NCI-H2107 (cell line): ENCODE measurements around the gene ACAN.

Source experiments
- DNase-seq: peaks from one replicate; lab custom pipeline; 2025; lab: John Stamatoyannopoulos, UW

The ACAN gene

DNA sequence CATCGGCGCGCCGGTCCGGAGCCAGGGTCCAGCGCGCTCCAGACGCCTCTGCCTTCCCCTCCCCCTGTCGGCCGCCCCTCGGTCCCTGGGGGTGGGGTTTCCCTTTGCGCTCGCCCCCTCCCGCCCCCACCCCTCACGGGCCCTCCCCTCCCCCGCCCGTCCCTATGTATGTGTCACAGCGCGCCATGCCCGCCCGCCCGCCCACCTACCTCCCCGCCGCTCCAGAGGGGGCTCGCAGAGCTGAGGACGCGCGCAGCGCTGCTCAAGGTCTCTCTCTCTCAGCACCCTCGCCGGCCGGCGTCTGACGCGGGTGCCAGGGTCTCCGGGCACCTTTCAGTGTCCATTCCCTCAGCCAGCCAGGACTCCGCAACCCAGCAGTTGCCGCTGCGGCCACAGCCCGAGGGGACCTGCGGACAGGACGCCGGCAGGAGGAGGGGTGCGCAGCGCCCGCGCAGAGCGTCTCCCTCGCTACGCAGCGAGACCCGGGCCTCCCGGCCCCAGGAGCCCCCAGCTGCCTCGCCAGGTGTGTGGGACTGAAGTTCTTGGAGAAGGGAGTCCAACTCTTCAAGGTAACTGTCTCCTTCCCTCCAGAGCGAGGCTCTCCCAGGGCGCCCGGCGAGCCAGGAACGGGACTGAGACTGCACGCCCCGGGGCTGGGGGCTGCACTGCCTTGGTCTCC lies at the start of gene ACAN:
TSS of gene ACAN (plus strand) at position 196 of the 679 bp plus-strand sequence. CDS start 32,771 bp downstream, outside the sequence.
- no peak for DNase-seq

- no peak for DNase-seq
These were observed 46.7 kb upstream of the ACAN start for GRCh38 chr15:88756521-88756920.

- DNase-seq: no peak
These were observed 46.3 kb upstream of the ACAN start for GRCh38 chr15:88756921-88757320.

DNA sequence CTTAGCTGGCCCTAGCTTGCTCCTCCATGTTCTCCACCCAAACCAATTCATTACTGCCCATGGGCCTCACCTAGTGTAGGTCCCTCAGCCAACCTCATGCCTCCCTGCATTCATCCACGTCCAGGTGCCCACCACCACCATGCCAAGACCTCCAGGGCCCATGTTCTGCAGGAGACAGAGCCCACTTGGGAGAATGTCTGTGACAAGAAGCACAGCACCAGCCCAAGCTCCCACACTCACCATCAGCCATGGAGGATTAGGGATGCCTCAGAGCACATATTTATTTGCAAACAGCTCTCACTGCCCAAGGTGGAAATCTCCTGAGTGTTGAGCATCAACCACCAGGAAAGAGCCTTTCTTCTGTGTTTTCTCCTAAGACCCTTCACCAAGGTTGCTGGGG lies 43.4 kb upstream of the ACAN start:
- DNase-seq: no peak

DNA sequence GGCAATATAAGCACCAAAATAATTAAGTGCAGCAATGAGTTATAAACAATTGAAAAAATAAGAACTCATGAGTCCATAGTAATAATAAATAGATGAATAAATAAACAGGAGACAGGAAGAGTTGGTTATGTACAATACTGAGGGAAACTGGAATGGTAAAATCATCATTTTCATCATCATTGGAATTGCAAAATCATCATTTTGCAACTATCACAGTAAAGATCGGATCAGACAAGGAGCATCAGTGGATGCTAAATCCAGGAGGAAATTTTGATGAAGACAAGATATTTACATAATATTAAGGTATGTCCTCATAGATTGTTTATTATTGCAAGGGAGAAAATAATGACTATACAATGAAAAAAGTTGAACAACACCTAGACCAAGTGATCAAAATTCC lies 38.8 kb upstream of the ACAN start:
- DNase-seq: no peak

DNA sequence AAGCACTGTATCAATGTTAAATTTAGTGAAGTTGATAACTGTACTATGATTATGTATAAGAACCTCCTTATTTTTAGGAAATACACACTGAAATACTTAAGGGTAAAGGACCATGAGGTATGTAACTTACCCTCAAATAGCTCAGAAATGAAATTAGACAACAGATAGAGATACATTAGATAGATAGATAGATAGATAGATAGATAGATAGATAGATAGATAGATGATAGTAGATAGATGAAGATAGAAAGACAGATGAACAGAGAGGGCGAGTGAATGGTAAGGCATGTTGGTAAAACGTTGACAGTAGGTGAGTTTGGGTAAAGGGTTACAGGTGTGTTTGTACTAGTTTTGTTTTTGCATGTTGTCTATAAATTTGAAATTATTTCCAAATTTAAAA lies 38.0 kb upstream of the ACAN start:
- DNase-seq: no peak

DNA sequence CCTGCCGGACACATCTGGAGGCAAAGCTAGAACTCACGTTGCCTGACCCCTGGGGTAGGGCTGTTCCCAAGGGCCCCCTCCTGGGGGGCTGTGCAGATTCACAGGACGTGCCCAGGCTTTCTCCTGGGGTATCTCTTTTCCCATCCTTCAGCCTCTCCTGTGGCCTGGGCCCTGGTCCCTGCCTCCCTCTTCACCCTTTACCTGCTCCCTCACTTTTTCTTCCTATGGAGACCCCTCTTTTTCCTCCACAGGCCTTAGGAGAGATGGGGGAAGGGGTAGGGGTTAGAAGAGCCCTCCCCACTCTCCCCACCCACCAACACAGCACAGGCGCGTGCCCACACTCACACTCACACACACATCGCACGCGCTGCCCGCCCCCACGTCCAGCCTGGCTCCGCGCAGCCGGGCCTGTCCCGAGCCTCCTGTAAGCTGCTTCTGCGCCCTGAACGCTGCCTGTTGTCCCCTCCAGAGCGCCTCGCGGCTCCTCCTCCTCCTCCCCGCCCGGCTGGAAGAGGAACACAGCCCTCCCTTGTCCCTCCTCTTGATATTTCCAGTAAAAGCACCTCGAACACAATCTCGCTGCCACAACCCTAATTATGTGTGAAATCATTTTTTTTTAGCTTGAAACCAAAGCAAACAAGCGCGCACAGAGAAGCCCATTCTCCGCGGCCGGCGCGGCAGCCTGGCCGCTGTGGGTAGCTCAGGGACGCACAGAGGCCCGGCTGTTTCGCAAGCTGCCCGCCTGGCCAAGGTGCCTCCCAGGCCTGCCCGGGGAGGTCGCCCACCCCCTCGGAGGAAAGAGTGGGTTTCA lies 33.9 kb upstream of the ACAN start:
- DNase-seq: no peak

- DNase-seq: no peak
These were observed 27.5 kb upstream of the ACAN start for GRCh38 chr15:88775776-88776175.

- DNase-seq: no peak
These were observed 26.6 kb upstream of the ACAN start for GRCh38 chr15:88776646-88777045.

GRCh38 chr15:88779944-88780343 lies 23.3 kb upstream of the ACAN start:
- no peak for DNase-seq

DNA sequence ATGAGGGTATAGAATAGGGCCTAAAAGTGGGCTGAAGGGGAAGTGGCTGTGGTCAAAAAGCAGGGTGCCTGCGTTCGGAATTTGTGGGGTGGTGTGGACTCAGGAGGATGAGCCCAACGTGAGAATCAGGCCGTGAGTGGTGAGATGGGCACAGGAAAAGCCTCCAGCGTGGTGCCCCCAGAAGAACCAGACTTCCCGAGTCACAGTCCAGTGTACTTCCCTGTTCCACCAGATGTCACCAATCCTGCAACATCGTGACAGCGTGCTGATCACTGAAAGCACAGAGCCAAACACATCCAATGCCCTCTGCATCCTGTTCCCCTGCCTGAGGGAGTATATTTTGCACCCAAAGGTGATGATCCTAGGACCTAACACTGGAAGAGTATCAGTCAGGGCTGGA lies 20.8 kb upstream of the ACAN start:
- no peak for DNase-seq

- no peak for DNase-seq
These were observed 18.0 kb upstream of the ACAN start for GRCh38 chr15:88785217-88785616.

GRCh38 chr15:88788036-88788435 lies 15.2 kb upstream of the ACAN start:
- DNase-seq: no peak

GRCh38 chr15:88788816-88789215 lies 14.4 kb upstream of the ACAN start:
- no peak for DNase-seq

- DNase-seq: no peak
These were observed 12.8 kb upstream of the ACAN start for GRCh38 chr15:88790486-88790885.

DNA sequence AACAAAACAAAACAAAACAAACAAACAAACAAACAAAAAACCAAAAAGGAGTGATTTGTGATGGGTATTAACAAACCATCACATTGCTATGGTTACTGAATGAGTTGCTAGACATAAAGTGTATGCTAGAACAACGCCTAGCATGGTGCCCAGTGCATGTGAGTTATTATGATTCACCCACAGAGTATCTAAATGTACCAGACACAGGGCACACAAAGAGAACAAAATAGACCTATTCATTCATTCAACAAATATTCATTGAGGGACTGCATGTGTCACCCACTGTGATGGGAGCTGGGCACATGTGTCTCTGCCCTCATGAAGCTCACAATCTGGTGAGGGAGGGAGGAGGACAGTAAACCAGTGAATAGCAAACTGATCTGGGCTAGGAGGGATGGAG lies 11.6 kb upstream of the ACAN start:
- DNase-seq: no peak

- DNase-seq: no peak
These were observed 10.6 kb upstream of the ACAN start for GRCh38 chr15:88792342-88793282.

DNA sequence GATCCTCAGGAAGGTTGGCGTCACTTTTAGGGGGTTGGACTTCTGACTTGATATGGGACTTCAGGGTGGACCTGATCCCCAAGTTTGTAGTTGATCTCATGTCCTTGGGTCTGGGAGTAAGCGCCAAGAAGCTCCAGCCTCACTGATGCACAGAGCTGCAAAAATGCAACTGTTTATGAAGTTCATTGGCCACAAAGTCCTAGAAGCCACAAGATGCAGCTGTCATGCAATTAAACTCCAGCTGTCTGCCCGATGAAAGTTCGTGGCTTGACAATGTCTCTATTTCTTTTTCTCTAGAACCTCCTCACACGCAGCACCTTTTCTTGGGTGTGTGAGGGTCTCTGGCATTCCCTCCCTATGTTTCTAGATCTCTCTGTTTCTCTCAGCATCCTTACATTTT lies 9.2 kb upstream of the ACAN start:
- DNase-seq: no peak

- DNase-seq: no peak
These were observed 5.4 kb upstream of the ACAN start for GRCh38 chr15:88797663-88798339.

- no peak for DNase-seq
These were observed 3.9 kb upstream of the ACAN start for GRCh38 chr15:88799341-88799740.

DNA sequence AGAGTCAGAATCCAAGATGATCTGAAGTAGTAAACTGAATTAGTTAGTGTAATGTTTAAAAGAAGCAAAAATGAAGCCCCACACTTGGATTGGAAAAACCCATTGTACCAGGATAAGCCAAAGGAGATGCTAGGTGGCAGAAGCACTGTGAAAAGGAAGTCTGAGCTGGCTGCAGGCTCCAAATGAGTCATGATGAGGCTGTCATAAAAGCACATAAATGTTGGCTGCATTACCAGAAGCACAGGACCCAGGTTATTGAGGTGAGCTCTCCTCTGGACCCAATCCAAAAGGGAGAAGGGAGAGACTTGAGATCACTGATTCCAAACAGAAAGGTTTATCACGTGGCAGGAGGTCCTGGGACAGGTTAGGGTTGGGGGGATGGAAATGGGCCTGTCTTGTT lies 3.2 kb upstream of the ACAN start:
- DNase-seq: no peak

DNA sequence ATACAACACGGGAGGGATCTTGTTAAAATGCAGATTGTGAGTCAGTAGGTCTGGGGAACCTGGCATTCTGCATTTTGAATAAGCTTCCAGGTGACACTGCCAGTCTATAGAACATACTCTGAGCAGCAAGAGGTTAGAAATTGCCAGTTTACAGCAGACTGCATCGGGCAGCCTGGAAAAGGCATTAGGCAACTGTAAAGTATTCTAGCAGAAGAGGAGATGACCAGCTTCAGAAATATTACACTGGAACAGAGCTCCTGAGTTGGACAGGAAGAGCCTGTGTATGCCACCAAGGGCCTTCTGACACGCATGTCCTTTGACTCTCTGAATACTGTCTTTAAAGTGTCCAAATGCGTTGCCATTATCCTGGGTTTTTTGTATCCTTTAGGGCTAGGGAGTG lies 2.5 kb upstream of the ACAN start:
- DNase-seq: no peak
